GM18868 (cell line): ENCODE results near the gene ELFN1.

Experiments
- ATAC-seq: cut with Tn5 transposase; IDR thresholded peaks from one replicate; pipeline ENCODE4 v1.9.1; 2021; ENCODE audit warnings: mild to moderate bottlenecking, moderate library complexity; ENCODE audit not compliant: unreplicated experiment

Gene ELFN1

GRCh38 chr7:1693419-1693990 lies 23.4 kb downstream of the ELFN1 start:
- no peak for ATAC-seq

- ATAC-seq, result no peak
Observed at GRCh38 chr7:1693991-1694524, 24.0 kb downstream of the ELFN1 start.

- ATAC-seq, result no peak
Observed at GRCh38 chr7:1694611-1695511, 24.8 kb downstream of the ELFN1 start.

DNA sequence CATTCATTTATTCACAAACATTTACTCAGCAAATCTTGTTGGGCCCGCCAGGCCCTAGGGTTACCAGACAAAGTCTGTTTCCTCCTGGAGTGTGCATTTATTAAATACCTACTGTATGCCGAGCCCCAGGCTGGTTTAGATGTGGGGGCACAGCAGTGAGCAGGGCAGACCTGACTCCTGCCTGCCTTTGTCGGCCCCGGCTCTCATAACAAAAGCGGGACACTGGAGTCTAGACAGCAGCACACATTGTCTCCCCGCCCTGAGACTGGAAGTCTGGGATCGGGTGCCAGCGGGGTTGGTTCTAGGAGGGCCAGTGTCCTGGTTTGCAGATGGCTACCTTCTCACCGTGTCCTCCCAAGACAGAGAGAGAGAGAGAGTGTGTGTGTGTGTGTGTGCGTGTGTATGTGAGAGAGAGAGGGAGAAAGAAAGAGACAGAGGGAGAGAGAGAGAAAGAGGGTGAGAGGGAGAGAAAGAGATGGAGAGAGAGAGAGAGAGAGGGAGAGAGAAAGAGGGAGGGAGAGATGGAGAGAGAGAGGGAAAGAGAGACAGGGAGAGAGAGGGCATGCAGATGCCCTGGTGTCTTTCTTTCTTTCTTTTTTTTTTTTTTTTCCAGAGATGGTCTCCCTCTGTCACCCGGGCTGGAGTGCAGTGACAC lies 25.9 kb downstream of the ELFN1 start:
- ATAC-seq, result no peak

DNA sequence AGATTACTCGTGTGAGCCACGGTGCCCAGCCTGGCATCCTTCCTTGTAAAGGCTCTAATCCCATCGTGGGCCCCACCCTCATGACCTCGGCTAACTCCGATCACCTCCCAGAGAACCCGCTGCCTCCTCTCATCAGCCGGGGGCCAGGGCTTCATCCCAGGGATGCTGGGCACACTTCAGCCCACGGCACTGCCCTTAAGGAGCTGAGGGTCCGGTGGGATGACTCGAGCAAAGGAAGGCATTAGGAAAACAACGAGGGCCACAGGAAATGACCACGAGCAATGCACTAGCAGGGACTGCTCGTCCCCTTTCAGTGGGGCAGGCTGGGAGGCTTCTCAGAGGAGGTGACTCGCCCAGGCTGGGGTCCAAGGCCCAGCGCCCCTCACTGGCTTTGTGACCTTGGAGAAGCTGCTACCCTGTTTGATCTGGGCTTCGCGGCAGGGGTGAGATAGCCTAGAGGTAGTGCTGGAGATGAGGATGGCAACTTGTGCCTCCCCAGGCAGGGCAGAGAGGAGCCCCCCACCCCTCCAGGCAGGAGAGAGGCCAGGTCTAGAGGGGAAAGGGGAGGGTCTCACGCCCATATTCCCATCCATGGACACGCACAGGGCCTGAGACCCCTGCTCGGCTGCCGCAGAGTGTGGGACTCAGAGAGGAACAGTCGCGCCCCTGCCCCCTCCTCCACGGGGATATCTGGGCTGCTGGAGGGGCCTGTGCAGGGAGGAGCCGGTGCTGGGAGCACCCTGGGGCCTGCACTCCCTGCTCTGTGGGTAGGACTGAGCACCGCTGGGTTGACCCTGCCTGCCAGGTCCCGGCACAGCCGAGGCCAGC lies 26.8 kb downstream of the ELFN1 start:
- no peak for ATAC-seq

GRCh38 chr7:1697499-1698125 lies 27.5 kb downstream of the ELFN1 start:
- no peak for ATAC-seq

DNA sequence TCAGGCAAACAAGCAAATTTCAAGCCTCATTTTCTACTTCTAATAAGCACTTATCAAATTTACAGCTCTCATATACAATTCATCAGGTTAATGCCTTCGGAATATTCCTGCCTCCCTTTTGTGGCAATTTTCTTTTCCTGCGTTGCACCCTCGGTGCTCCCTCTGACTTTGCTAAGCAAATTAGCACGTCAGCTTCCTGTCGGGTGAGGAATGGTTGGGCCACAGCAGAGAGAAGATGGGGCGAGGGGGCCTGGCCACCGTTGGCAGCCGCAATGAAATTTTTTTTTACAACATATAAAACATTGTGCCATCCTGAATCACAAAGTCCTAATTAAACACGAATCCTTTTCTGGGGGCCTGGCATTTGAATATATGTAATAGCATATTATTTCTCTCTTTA lies 28.1 kb downstream of the ELFN1 start:
- no peak for ATAC-seq

GRCh38 chr7:1698951-1699350 lies 28.9 kb downstream of the ELFN1 start:
- no peak for ATAC-seq

GRCh38 chr7:1700086-1700485 lies 30.0 kb downstream of the ELFN1 start:
- ATAC-seq, result no peak

GRCh38 chr7:1700536-1701333 lies 30.7 kb downstream of the ELFN1 start:
- no peak for ATAC-seq

DNA sequence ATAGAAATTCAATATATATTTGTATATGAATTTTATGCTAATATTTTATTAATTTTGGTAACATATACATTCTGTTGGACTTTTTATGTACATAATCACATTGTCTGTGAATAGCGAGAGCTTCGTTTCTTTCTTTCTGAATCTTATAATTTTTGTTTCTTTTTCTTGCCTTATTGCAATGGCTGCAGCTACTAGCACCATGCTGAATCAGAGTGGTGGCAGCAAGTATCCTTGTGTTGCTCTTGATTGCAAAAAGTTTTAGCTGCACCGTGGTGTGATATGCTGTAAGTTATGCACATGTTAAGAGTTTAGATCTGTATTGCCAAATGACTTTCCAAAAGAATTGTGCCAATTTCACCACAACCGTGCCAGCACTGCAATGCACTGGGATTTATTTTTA lies 32.6 kb downstream of the ELFN1 start:
- no peak for ATAC-seq

GRCh38 chr7:1703441-1703840 lies 33.4 kb downstream of the ELFN1 start:
- ATAC-seq, result no peak

GRCh38 chr7:1703871-1704810 lies 34.1 kb downstream of the ELFN1 start:
- no peak for ATAC-seq

DNA sequence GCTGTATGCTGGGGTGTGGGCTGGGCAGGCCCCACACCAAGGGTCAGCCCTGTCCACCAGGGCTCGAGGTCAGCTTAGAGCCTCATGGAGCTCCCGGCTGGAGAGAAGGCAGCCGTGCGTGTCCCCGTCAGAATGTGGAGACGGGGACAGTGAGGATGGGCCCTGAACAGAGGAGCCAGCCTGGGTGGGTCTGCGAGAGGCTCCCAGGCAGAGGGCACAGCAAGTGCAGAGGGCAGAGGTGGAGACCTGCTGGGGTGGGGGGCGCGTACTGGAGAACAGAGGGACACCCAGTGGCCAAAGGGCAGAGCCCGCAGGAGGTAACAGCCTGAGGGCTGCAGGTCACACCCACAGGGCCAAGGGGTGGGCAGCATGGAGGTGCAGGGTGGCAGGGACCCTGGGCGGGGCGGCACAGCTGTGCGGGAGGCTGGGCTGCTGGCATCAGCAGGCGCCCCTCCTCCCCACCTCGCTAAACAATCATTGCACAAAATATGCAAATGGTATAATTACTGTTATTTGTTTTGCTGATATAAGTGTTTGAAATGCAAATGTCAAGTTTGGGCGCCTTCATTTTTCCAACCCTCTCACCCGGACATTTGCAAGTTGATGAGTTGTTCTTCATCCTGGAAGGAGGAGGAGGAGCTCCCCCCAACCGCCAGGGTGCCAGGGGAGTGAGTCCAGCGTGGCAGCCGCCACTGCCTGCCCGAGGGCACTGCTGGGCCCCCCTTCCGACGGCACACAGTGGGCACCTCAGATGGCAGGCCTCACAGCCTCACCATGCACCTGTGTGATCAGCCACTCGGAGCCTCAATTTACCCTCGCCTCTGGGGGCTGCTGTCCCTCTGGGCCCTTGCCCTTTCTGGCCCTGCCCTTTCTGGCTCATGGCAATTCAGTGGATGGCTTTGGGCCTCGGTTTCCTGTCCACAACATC lies 35.0 kb downstream of the ELFN1 start:
- ATAC-seq, result no peak

GRCh38 chr7:1705856-1706255 lies 35.8 kb downstream of the ELFN1 start:
- no peak for ATAC-seq

- ATAC-seq, result no peak
Observed at GRCh38 chr7:1706381-1706720, 36.3 kb downstream of the ELFN1 start.
